Left hindlimb (tissue), 1 donor: ENCODE results near the gene MAP4K1.

Experiments used
- DNase-seq: peaks from one replicate; pipeline ENCODE4 v3.0.0-alpha.2; 2018

Gene MAP4K1

GRCh38 chr19:38543286-38543806 lies 74.4 kb downstream of the MAP4K1 start:
- DNase-seq = no peak

- no peak for DNase-seq
Measured at GRCh38 chr19:38542040-38542439, 75.7 kb downstream of the MAP4K1 start.

- DNase-seq = no peak
Measured at GRCh38 chr19:38539751-38540150, 78.0 kb downstream of the MAP4K1 start.

GRCh38 chr19:38538793-38539528 lies 78.8 kb downstream of the MAP4K1 start:
- DNase-seq = no peak

- no peak for DNase-seq
Measured at GRCh38 chr19:38538386-38538785, 79.4 kb downstream of the MAP4K1 start.
